Suprapubic skin (tissue), 4 donors: ENCODE data around the gene TMEM222. TPM values are rescaled to one million over a fixed set of nuclear protein-coding genes. Genes with fewer than 3 reads are reported as not detected.

Source experiments
- DNase-seq, 2 donors: peaks; one replicate each; pipeline ENCODE4 v3.0.0-alpha.2; 2019; ENCODE audit warnings: low spot score in 2 of 2
- H3K27ac ChIP-seq: fragments of 200-600 bp; sonication (generic); one replicate; pipeline ENCODE4 v1.5.1; 2019
- H3K27me3 ChIP-seq: fragments of 200-600 bp; sonication (generic); one replicate; pipeline ENCODE4 v1.5.1; 2019
- H3K36me3 ChIP-seq: fragments of 200-600 bp; sonication (generic); one replicate; pipeline ENCODE4 v1.5.1; 2019
- H3K4me1 ChIP-seq: fragments of 200-600 bp; sonication (generic); one replicate; pipeline ENCODE4 v1.5.1; 2019
- H3K4me3 ChIP-seq: fragments of 200-600 bp; sonication (generic); one replicate; pipeline ENCODE4 v1.5.1; 2019; ENCODE audit warnings: mild to moderate bottlenecking
- H3K9me3 ChIP-seq: fragments of 200-600 bp; sonication (generic); one replicate; pipeline ENCODE4 v1.5.1; 2019
- EP300 ChIP-seq: sonication (generic); formaldehyde crosslinking; IDR thresholded peaks from one replicate; pipeline ENCODE4 v1.6.1; 2017; ENCODE audit warnings: antibody characterized with exemption
- POLR2A ChIP-seq, 2 donors: fragments of 450-650 bp; IDR thresholded peaks; one replicate each; pipeline ENCODE4 v1.6.1; 2017; ENCODE audit warnings: antibody characterized with exemption in 2 of 2, mild to moderate bottlenecking in 2 of 2, moderate library complexity in 2 of 2
- POLR2AphosphoS5 ChIP-seq, 3 donors: sonication (generic); formaldehyde crosslinking; IDR thresholded peaks; one replicate each; pipeline ENCODE4 v1.6.1; 2017; ENCODE audit warnings: antibody characterized with exemption in 3 of 3
- WGBS: methylation state at CpG from one replicate; pipeline ENCODE4 v1.1.5; 2018; 5-methylcytosine and 5-hydroxymethylcytosine counted together
- total RNA-seq, 4 donors: library from RNA; depleted of rRNA; stranded (reverse); fragments of >200 nt; gene quantifications; one replicate each; pipeline ENCODE4 v1.1.0, GENCODE V29; 2016
- TF ChIP-seq, protein P1 (sequence below), 2 donors: fragments of 200-600 bp in 1 of 2; fragments of 450-650 bp in 1 of 2; sonication (generic) in 1 of 2; IDR thresholded peaks; one replicate each; pipeline ENCODE4 v1.5.1; 2016 to 2019; ENCODE audit warnings: antibody characterized with exemption in 2 of 2, mild to moderate bottlenecking in 1 of 2, moderate library complexity in 1 of 2

The TMEM222 gene
- total RNA-seq, 4 donors from 2014 or later: 19.7 to 31.8 (median 21.2) TPM

DNA sequence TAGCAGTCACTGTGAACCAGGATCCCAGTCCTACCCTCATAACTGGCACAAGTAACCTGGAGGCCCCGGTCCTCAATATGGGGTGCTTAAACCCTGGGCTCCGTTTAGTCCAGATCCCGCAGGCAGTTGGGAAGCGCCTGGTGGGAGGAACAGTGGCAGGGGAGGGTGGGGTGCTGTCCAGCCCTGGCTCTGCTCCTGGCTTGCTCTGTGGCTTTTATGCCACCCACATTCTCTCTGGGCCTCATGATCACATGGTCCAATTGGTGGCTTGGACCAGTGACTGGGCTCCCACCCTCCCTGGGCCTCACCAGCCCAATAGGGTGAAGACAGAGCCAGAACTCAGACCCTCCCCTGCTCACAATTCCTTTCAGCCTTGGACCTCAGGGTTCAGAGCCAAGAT is 58.3 kb downstream of the TMEM222 start:
- H3K4me1 ChIP-seq: peaks cover 57% of the 10 kb centered on the region
- H3K27ac ChIP-seq: peak overlapping the region; percentile 66

DNA sequence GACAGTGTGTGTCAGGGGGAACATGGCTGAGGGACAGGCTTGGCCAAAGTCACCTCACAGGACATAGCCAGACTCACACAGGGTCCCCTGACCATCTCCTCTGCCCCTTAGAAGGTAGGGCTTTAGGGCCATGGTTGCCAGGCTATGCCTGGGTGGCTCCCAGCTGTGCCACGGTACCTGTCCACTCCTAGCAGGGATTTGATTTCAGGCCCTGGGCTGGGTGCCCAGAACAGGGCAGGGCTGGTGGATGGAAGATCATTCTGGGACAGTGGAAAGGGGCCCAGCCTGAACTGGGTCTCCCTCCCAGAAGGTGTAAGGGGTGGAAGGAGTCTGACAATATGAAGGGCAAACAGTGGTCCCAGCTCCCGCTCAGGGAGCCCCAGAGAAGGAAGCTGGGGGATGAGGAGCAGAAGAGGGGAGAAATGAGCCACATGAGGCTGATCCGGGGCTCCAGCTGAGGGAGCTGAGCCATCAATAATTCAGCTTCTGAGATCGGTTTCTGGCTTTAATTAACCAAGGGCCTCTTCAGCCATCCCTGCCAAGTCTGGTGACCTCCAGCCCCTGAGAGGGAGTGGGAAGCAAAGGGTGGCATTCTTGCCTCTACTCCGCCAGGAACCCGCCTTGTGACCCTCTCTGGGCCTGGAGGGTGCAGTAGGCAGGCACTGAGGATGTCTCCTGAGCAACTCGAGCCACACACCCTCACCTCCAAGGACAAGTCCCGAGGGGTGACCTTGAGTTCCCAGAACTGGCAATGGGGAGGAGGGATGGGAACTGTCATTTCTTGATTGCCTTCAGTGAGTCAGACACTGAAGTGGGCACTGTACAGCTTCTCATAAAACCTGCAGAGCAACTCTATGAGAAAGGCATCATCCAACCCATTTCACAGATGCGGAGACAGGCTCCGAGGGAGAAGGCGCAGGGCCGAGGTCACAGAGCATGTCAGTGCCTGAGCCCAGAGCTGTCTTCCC is 59.1 kb downstream of the TMEM222 start:
- peak overlapping the region; percentile 66 for H3K27ac ChIP-seq
- 44% methylated on average over 6 of the region's 12 CpGs for WGBS
- no peaks in the 10 kb centered on the region for H3K9me3 ChIP-seq
- TF ChIP-seq EP300 (no peak), POLR2A (IDR thresholded peaks at IDR 0.05) (no peak), POLR2AphosphoS5 (IDR thresholded peaks at IDR 0.05) (no peak)
- TF ChIP-seq, protein P1, sequence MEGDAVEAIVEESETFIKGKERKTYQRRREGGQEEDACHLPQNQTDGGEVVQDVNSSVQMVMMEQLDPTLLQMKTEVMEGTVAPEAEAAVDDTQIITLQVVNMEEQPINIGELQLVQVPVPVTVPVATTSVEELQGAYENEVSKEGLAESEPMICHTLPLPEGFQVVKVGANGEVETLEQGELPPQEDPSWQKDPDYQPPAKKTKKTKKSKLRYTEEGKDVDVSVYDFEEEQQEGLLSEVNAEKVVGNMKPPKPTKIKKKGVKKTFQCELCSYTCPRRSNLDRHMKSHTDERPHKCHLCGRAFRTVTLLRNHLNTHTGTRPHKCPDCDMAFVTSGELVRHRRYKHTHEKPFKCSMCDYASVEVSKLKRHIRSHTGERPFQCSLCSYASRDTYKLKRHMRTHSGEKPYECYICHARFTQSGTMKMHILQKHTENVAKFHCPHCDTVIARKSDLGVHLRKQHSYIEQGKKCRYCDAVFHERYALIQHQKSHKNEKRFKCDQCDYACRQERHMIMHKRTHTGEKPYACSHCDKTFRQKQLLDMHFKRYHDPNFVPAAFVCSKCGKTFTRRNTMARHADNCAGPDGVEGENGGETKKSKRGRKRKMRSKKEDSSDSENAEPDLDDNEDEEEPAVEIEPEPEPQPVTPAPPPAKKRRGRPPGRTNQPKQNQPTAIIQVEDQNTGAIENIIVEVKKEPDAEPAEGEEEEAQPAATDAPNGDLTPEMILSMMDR (IDR thresholded peaks at IDR 0.05): no peak
- no peak overlapping the region for H3K4me3 ChIP-seq
- no peaks in the 10 kb centered on the region for H3K27me3 ChIP-seq
- H3K4me1 ChIP-seq: peaks cover 57% of the 10 kb centered on the region
- DNase-seq: peak in 1 of 2 donors; percentile 61
- no peaks in the 10 kb centered on the region for H3K36me3 ChIP-seq

More for the DNA sequence above, 58.3 kb downstream of the TMEM222 start:
- no peak for TF ChIP-seq POLR2AphosphoS5 (IDR thresholded peaks at IDR 0.05)
- TF ChIP-seq POLR2A (IDR thresholded peaks at IDR 0.05): no peak
- no peak for TF ChIP-seq EP300
- TF ChIP-seq, protein P1 (IDR thresholded peaks at IDR 0.05): no peak
- 81% methylated on average over 4 of the region's 4 CpGs for WGBS
- peak in 1 of 2 donors; percentile 56 for DNase-seq
- Histone ChIP-seq H3K9me3 (no peaks in the 10 kb centered on the region), H3K27me3 (no peaks in the 10 kb centered on the region), H3K36me3 (no peaks in the 10 kb centered on the region), H3K4me3 (no peak overlapping the region)

DNA sequence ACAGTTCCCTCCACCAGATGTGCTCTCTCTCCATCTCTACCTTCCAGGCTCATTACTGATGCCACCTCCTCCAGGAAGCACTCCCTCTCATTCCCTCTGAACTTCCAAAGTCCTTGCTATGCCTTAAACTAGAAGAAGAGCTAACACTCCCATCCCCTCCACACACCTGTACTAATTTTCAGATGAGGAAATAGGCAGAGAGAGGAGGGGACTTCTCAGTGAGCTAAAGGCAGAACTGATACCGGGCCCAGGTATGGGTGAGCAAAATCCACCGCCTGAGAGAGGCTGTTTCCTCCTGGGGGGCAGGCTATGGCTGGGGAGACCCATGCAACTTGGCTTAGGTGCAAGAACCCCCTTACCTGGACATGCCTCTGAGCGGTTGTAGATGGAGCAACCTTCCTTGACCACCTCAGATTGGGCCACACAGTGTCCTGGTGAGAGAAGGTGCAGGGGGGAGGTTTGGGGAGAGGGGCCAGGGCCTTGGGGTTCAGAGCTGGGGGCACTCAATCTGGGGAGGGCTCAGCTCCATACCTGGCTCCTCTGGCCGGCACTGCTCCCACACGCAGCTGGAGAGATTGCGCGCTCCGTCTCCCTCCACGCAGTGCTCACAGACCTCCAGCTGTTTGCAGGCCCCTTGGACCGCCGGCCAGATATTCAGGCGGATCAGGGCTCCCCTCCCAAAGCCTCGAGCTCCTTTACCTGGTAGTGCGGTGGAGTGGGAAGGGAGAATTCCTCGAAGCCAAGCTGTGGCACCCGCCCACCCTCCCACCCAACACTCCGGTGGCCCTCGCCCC is 60.2 kb downstream of the TMEM222 start:
- Histone ChIP-seq H3K4me3 (peak overlapping the region; percentile 45), H3K4me1 (peaks cover 57% of the 10 kb centered on the region), H3K36me3 (no peaks in the 10 kb centered on the region), H3K27me3 (no peaks in the 10 kb centered on the region), H3K27ac (no peak overlapping the region), H3K9me3 (no peaks in the 10 kb centered on the region)
- peak in 1 of 2 donors; percentile 58 for DNase-seq
- TF ChIP-seq EP300 (no peak), POLR2A (IDR thresholded peaks at IDR 0.05) (no peak), POLR2AphosphoS5 (IDR thresholded peaks at IDR 0.05) (no peak)
- TF ChIP-seq, protein P1 (IDR thresholded peaks at IDR 0.05): no peak
- 78% methylated on average over 14 of the region's 18 CpGs for WGBS

DNA sequence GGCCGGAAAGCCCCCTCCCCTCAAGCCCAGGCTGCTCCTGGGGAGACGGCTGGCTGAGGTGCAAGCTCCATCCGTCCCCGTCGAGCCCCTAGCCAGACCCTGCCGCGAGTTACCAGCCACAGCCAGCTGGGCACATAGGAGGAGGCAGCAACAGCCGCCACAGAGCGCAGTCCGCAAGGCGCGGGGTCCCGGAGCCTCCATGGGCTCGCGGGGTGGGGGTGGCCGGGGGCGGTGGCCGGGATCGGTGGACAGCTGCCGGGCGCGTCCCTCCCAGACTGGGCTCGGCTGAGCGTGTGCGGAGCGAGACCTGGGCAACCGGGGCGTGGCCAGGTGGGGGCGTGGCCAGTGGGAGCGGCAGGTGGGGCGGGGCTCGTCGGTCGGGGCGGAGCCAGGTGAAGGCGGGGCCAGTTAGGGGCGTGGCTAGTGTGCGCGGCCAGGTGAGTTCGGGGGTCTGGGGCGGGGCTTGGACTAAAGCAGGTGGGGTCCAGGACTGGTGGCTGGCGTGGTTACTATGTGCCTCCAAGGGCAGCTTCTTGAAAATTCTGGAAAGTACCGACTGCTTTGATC is 61.2 kb downstream of the TMEM222 start, which contains the start of gene CD164L2:
CD164L2 (minus strand) TSS at position 295 of the 567 bp plus-strand sequence; CDS start at position 201, 94 bp downstream.
- 27% methylated on average over 13 of the region's 43 CpGs for WGBS
- H3K4me1 ChIP-seq: peaks cover 53% of the 10 kb centered on the region
- no peaks in the 10 kb centered on the region for H3K36me3 ChIP-seq
- H3K27ac ChIP-seq: no peak within 1 kb of the TSS
- peak within 1 kb of the TSS; percentile 45 for H3K4me3 ChIP-seq
- peak in 1 of 2 donors; percentile 76 for DNase-seq
- H3K27me3 ChIP-seq: no peaks in the 10 kb centered on the region
- TF ChIP-seq, protein P1 (IDR thresholded peaks at IDR 0.05): no peak
- TF ChIP-seq POLR2A (IDR thresholded peaks at IDR 0.05): no peak
- TF ChIP-seq POLR2AphosphoS5 (IDR thresholded peaks at IDR 0.05): no peak
- no peak for TF ChIP-seq EP300
- no peaks in the 10 kb centered on the region for H3K9me3 ChIP-seq
